ENCODE data around the gene UVRAG. TPM values are rescaled to one million over a fixed set of nuclear protein-coding genes. Genes with fewer than 3 reads are reported as not detected.
A peak's percentile ranks its signal among the peaks of the same experiment; 100 is the strongest.

The UVRAG gene
- total and polyA plus RNA-seq, 5 donors from 2014 or later = 13.7 to 37.2 (median 16.6) TPM

DNA sequence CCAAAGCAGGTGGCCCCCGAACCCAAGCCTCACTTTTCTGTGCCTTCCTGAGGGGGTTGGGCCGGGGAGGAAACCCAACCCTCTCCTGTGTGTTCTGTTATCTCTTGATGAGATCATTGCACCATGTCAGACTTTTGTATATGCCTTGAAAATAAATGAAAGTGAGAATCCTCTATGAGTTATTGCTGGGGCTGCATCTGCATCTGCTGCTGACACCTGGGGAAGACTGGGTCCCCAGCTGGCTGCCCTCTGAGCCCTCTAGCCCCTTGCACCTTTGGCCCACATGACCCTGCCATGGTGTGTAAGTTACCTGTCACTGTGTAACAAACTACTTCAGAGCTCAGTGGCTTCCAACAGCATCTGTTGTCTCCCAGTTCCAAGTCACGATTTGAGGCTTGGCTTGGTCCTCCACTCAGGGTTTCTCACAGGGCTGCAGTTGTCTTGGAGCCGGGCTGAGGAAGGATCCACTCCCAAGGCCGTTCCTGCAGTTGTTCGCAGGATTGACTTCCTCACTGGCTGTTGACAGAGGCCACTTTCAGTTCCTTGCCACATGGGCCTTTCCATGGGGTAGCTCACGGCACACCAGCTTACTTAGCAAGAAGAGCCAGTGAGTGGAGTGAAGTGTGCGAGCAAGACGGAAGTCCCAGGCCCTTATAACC, 13.5 kb upstream of the UVRAG start:
- Histone ChIP-seq H3K27ac (ENCODE audit: insufficient read depth, low read length, poor library complexity, severe bottlenecking) (no peak overlapping the region), H3K27me3 (ENCODE audit: control insufficient read depth, insufficient read depth, low read length) (no peaks in the 10 kb centered on the region), H3K9me3 (ENCODE audit: control insufficient read depth in 2 of 2, low read length in 2 of 2) (no peaks in the 10 kb centered on the region), H3K4me1 (ENCODE audit: control insufficient read depth, insufficient read depth, low read length, poor library complexity, severe bottlenecking) (peaks cover 17% of the 10 kb centered on the region), H3K36me3 (ENCODE audit: control insufficient read depth, insufficient read depth, low read length) (no peaks in the 10 kb centered on the region), H3K4me3 (ENCODE audit: low read depth, low read length) (no peak overlapping the region)
- H3K27ac Mint-ChIP-seq = peak overlapping the region in 2 of 3 donors; percentile 46 to 68
- no peaks in the 10 kb centered on the region for H3K27me3 Mint-ChIP-seq
- DNase-seq (peak in 1 of 3 donors; percentile 61), ATAC-seq (ENCODE audit: low read depth in 2 of 2) (peak; percentile 22 to 42)
- no peaks in the 10 kb centered on the region for H3K36me3 Mint-ChIP-seq
- no peaks in the 10 kb centered on the region for H3K9me3 Mint-ChIP-seq
- H3K4me3 Mint-ChIP-seq = peak overlapping the region in 2 of 4 donors; percentile 22 to 43
- peaks cover 6 to 22% (median 9%) of the 10 kb centered on the region in 4 donors for H3K4me1 Mint-ChIP-seq

GRCh38 chr11:75802021-75802912, 12.7 kb upstream of the UVRAG start:
- no peak for DNase-seq
- no peak overlapping the region for H3K4me3 ChIP-seq (ENCODE audit: low read depth, low read length)
- Mint-ChIP-seq H3K27me3 (no peaks in the 10 kb centered on the region), H3K4me1 (peaks cover 6 to 22% (median 9%) of the 10 kb centered on the region in 4 donors), H3K27ac (peak overlapping the region in 1 of 3 donors; percentile 46), H3K9me3 (no peaks in the 10 kb centered on the region), H3K36me3 (no peaks in the 10 kb centered on the region), H3K4me3 (peak overlapping the region in 1 of 4 donors; percentile 28)
- H3K27ac ChIP-seq (ENCODE audit: insufficient read depth, low read length, poor library complexity, severe bottlenecking) = no peak overlapping the region
- peaks cover 17% of the 10 kb centered on the region for H3K4me1 ChIP-seq (ENCODE audit: control insufficient read depth, insufficient read depth, low read length, poor library complexity, severe bottlenecking)
- no peaks in the 10 kb centered on the region for H3K27me3 ChIP-seq (ENCODE audit: control insufficient read depth, insufficient read depth, low read length)
- H3K36me3 ChIP-seq (ENCODE audit: control insufficient read depth, insufficient read depth, low read length) = no peaks in the 10 kb centered on the region
- H3K9me3 ChIP-seq (ENCODE audit: control insufficient read depth in 2 of 2, low read length in 2 of 2) = no peaks in the 10 kb centered on the region
- ATAC-seq (ENCODE audit: low read depth in 2 of 2) = no peak

DNA sequence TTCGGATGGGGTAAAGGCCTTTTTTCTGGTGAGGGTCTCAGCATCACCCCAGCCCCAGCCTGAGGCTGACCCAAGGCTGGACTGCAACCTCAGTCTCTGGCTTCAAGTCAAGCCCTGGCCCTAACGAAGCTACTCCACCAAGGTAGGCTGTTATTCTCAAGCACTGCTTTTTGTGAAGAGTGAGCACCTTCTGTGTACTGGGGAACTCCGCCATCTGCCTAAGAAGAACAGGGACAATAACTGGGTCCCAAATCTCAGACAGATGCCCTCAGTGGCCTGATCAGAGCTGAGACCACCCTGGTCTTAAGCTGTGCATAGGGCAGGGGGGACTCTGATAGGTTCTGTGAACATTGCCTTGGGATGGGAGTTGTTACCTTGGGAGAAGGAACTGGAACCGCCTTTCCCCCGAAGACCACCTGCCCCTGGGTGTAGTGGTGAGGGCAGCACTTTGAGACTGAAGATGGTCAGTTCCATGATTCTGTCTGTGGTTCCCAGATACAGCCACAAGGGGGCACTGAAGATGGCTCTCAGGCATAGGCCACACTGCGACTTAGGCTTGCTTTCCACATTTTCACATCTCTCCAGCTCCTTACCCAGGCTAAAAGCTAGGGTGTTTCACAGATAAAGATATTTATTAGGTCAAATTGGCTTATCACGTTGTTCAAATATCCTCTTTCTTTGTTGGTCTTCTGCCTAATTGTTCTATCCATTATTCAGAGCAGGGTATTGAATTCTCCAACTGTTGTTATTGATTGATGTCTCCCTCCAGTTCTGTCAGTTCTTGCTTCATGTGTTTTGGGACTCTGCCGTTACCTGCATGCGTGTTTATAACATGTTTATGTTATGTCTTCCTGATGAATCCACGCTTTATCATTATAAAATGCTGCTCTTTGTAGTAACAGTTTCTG, 11.8 kb upstream of the UVRAG start:
- no peaks in the 10 kb centered on the region for H3K27me3 Mint-ChIP-seq
- H3K9me3 Mint-ChIP-seq = no peaks in the 10 kb centered on the region
- Histone ChIP-seq H3K27me3 (ENCODE audit: control insufficient read depth, insufficient read depth, low read length) (no peaks in the 10 kb centered on the region), H3K9me3 (ENCODE audit: control insufficient read depth in 2 of 2, low read length in 2 of 2) (no peaks in the 10 kb centered on the region), H3K4me3 (ENCODE audit: low read depth, low read length) (no peak overlapping the region), H3K4me1 (ENCODE audit: control insufficient read depth, insufficient read depth, low read length, poor library complexity, severe bottlenecking) (peaks cover 17% of the 10 kb centered on the region), H3K27ac (ENCODE audit: insufficient read depth, low read length, poor library complexity, severe bottlenecking) (no peak overlapping the region), H3K36me3 (ENCODE audit: control insufficient read depth, insufficient read depth, low read length) (no peaks in the 10 kb centered on the region)
- H3K4me3 Mint-ChIP-seq = no peak overlapping the region
- DNase-seq (peak; percentile 56 to 75 (median 64)), ATAC-seq (ENCODE audit: low read depth in 2 of 2) (peak; percentile 72 to 80)
- no peaks in the 10 kb centered on the region for H3K36me3 Mint-ChIP-seq
- H3K27ac Mint-ChIP-seq = no peak overlapping the region
- H3K4me1 Mint-ChIP-seq = peaks cover 6 to 22% (median 9%) of the 10 kb centered on the region in 4 donors

- no peak overlapping the region for H3K27ac Mint-ChIP-seq
- no peaks in the 10 kb centered on the region for H3K9me3 Mint-ChIP-seq
- H3K4me3 ChIP-seq (ENCODE audit: low read depth, low read length) = no peak overlapping the region
- ATAC-seq (ENCODE audit: low read depth in 2 of 2) (no peak), DNase-seq (no peak)
- peaks cover 4% of the 10 kb centered on the region for H3K27me3 Mint-ChIP-seq
- H3K4me3 Mint-ChIP-seq = no peak overlapping the region
- H3K27me3 ChIP-seq (ENCODE audit: control insufficient read depth, insufficient read depth, low read length) = peaks cover 2% of the 10 kb centered on the region
- H3K4me1 Mint-ChIP-seq = peaks cover 0 to 8% (median 5%) of the 10 kb centered on the region in 4 donors
- no peaks in the 10 kb centered on the region for H3K36me3 Mint-ChIP-seq
- H3K4me1 ChIP-seq (ENCODE audit: control insufficient read depth, insufficient read depth, low read length, poor library complexity, severe bottlenecking) = peaks cover 4% of the 10 kb centered on the region
- no peaks in the 10 kb centered on the region for H3K9me3 ChIP-seq (ENCODE audit: control insufficient read depth in 2 of 2, low read length in 2 of 2)
- no peak overlapping the region for H3K27ac ChIP-seq (ENCODE audit: insufficient read depth, low read length, poor library complexity, severe bottlenecking)
- H3K36me3 ChIP-seq (ENCODE audit: control insufficient read depth, insufficient read depth, low read length) = no peaks in the 10 kb centered on the region
Measured at GRCh38 chr11:75809111-75809510, 5.9 kb upstream of the UVRAG start.

GRCh38 chr11:75809991-75810390, 5.0 kb upstream of the UVRAG start:
- Mint-ChIP-seq H3K36me3 (no peaks in the 10 kb centered on the region), H3K9me3 (no peaks in the 10 kb centered on the region), H3K27ac (no peak overlapping the region), H3K4me3 (no peak overlapping the region), H3K27me3 (peaks cover 11% of the 10 kb centered on the region), H3K4me1 (peaks cover 0 to 16% (median 9%) of the 10 kb centered on the region in 4 donors)
- ATAC-seq (ENCODE audit: low read depth in 2 of 2) (no peak), DNase-seq (no peak)
- Histone ChIP-seq H3K27ac (ENCODE audit: insufficient read depth, low read length, poor library complexity, severe bottlenecking) (no peak overlapping the region), H3K36me3 (ENCODE audit: control insufficient read depth, insufficient read depth, low read length) (no peaks in the 10 kb centered on the region), H3K9me3 (ENCODE audit: control insufficient read depth in 2 of 2, low read length in 2 of 2) (no peaks in the 10 kb centered on the region), H3K4me1 (ENCODE audit: control insufficient read depth, insufficient read depth, low read length, poor library complexity, severe bottlenecking) (peaks cover 8% of the 10 kb centered on the region), H3K4me3 (ENCODE audit: low read depth, low read length) (no peak overlapping the region), H3K27me3 (ENCODE audit: control insufficient read depth, insufficient read depth, low read length) (peaks cover 2% of the 10 kb centered on the region)

GRCh38 chr11:75810637-75811390, 4.2 kb upstream of the UVRAG start:
- no peak overlapping the region for H3K27ac ChIP-seq (ENCODE audit: insufficient read depth, low read length, poor library complexity, severe bottlenecking)
- H3K9me3 ChIP-seq (ENCODE audit: control insufficient read depth in 2 of 2, low read length in 2 of 2) = no peaks in the 10 kb centered on the region
- Mint-ChIP-seq H3K27ac (no peak overlapping the region), H3K36me3 (no peaks in the 10 kb centered on the region), H3K4me1 (peaks cover 0 to 18% (median 9%) of the 10 kb centered on the region in 4 donors), H3K9me3 (no peaks in the 10 kb centered on the region), H3K4me3 (peak overlapping the region in 1 of 4 donors; percentile 13), H3K27me3 (peaks cover 11% of the 10 kb centered on the region)
- no peaks in the 10 kb centered on the region for H3K36me3 ChIP-seq (ENCODE audit: control insufficient read depth, insufficient read depth, low read length)
- ATAC-seq (ENCODE audit: low read depth in 2 of 2) = no peak
- H3K27me3 ChIP-seq (ENCODE audit: control insufficient read depth, insufficient read depth, low read length) = peaks cover 2% of the 10 kb centered on the region
- H3K4me1 ChIP-seq (ENCODE audit: control insufficient read depth, insufficient read depth, low read length, poor library complexity, severe bottlenecking) = peaks cover 11% of the 10 kb centered on the region
- DNase-seq = no peak
- no peak overlapping the region for H3K4me3 ChIP-seq (ENCODE audit: low read depth, low read length)

DNA sequence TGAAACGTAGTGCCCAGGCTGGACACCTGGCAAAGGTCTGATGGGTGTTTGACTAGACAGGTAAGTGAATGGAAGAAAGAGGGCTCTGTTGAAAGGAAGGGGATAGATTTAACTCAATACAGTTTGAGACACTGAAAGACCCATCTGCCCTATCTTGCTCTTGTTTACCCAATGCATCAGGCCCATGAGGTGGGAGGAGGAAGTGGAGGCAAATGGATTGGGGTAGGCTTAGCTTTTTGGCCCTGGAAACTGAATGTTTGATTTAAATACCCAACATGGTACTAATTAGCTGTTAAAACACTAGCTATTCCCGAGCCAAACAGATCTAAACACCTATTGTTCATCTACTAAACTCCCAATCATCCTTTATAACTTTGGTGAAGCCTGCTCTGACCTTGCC, 3.5 kb upstream of the UVRAG start:
- no peaks in the 10 kb centered on the region for H3K9me3 ChIP-seq (ENCODE audit: control insufficient read depth in 2 of 2, low read length in 2 of 2)
- H3K4me3 ChIP-seq (ENCODE audit: low read depth, low read length) = no peak overlapping the region
- Mint-ChIP-seq H3K4me1 (peaks cover 0 to 18% (median 9%) of the 10 kb centered on the region in 4 donors), H3K9me3 (no peaks in the 10 kb centered on the region), H3K27ac (peak overlapping the region in 1 of 3 donors; percentile 39), H3K4me3 (peak overlapping the region in 1 of 4 donors; percentile 13), H3K27me3 (peaks cover 11% of the 10 kb centered on the region), H3K36me3 (no peaks in the 10 kb centered on the region)
- no peaks in the 10 kb centered on the region for H3K36me3 ChIP-seq (ENCODE audit: control insufficient read depth, insufficient read depth, low read length)
- H3K27ac ChIP-seq (ENCODE audit: insufficient read depth, low read length, poor library complexity, severe bottlenecking) = no peak overlapping the region
- H3K4me1 ChIP-seq (ENCODE audit: control insufficient read depth, insufficient read depth, low read length, poor library complexity, severe bottlenecking) = peaks cover 18% of the 10 kb centered on the region
- DNase-seq = no peak
- peaks cover 2% of the 10 kb centered on the region for H3K27me3 ChIP-seq (ENCODE audit: control insufficient read depth, insufficient read depth, low read length)
- no peak for ATAC-seq (ENCODE audit: low read depth in 2 of 2)

Data from CD4-positive, CD25-positive, alpha-beta regulatory T cell (primary cell).